HepG2 (cell line): Measurements from ENCODE around the gene OVOL2. TPM values are rescaled to one million over a fixed set of nuclear protein-coding genes. Genes with fewer than 3 reads are reported as not detected.

ENCODE experiments used
- ATAC-seq: fragments of 200-7000 bp; cut with Tn5 transposase; 3 replicates; pipeline ENCODE4 v1.9.1; 2020; ENCODE audit warnings: mild to moderate bottlenecking, moderate library complexity
- BruUV-seq: library from RNA; stranded (reverse); fragments of 400-500 nt; replicated peaks from 2 replicates; lab custom pipeline; 2021; lab: Mats Ljungman, UMichigan
- CTCF ChIA-PET: fragments of 300-600 bp; formaldehyde crosslinking; extraction: SDS; loops from one replicate; lab custom pipeline; 2021; ENCODE audit warnings: low total read pairs, inconsistent platforms, low intra/inter-chr PET ratio; lab: Yijun Ruan, JAX
- POLR2A ChIA-PET: fragments of 350-600 bp; sonication (Branson Sonifier 250); formaldehyde crosslinking; loops from one replicate; lab custom pipeline; 2020; ENCODE audit warnings: antibody characterized with exemption, inconsistent platforms; lab: Yijun Ruan, JAX
- DNase-seq: peaks from one replicate; pipeline ENCODE4 v3.0.0-alpha.2; 2015; ENCODE audit warnings: low spot score
- FAIRE-seq: peaks from 3 replicates; lab custom pipeline; 2011; peaks lifted over from hg19 to GRCh38; lab: Jason Lieb, UNC
- H2AFZ ChIP-seq: one replicate; pipeline ENCODE4 v1.6.1; 2011; ENCODE audit warnings: low read length, inconsistent platforms
- H3K27ac ChIP-seq: fragments of 300-600 bp; 3 replicates; pipeline ENCODE4 v1.8.0; 2011; ENCODE audit warnings: mixed run types, mild to moderate bottlenecking, mixed read lengths, low read length, inconsistent platforms; ENCODE audit not compliant: insufficient read depth; ENCODE audit errors: extremely low read length
- H3K27me3 ChIP-seq, 2 experiments: fragments of 200-600 bp in 1 of 2; 2 replicates in 1 of 2; 3 replicates in 1 of 2; pipeline versions ENCODE4 v1.6.0 to v1.8.0; 2011; ENCODE audit warnings: low read length in 2 of 2, mild to moderate bottlenecking in 2 of 2, moderate library complexity in 2 of 2, inconsistent platforms in 1 of 2; ENCODE audit not compliant: insufficient read depth in 2 of 2, control insufficient read depth in 1 of 2
- H3K36me3 ChIP-seq, 2 experiments: fragments of 200-600 bp in 1 of 2; replicated peaks in 1 of 2; 2 replicates in 1 of 2; 3 replicates in 1 of 2; pipeline versions ENCODE4 v1.5.1 to v1.8.0; 2011; ENCODE audit warnings: low read length in 2 of 2, inconsistent platforms in 1 of 2; ENCODE audit not compliant: insufficient read depth in 2 of 2, control insufficient read depth in 1 of 2
- H3K4me1 ChIP-seq: 2 replicates; pipeline ENCODE4 v1.5.1; 2012; ENCODE audit warnings: low read length, inconsistent platforms; ENCODE audit not compliant: insufficient read depth
- H3K4me2 ChIP-seq: 2 replicates; pipeline ENCODE4 v1.6.0; 2011; ENCODE audit warnings: low read depth, low read length, inconsistent platforms
- H3K4me3 ChIP-seq, 3 experiments: fragments of 200-600 bp in 1 of 3; sonication (generic), shearing (Covaris generic) in 1 of 3; replicated peaks in 1 of 3; 2 replicates each; pipeline ENCODE4 v1.5.1; 2011 to 2016; ENCODE audit warnings: low read length in 3 of 3, inconsistent platforms in 2 of 3, low read depth in 2 of 3, mild to moderate bottlenecking in 2 of 3, control low read depth in 1 of 3, mixed read lengths in 1 of 3; ENCODE audit not compliant: insufficient read depth in 1 of 3
- H3K79me2 ChIP-seq: one replicate; pipeline ENCODE4 v1.6.1; 2011; ENCODE audit warnings: low read length, inconsistent platforms; ENCODE audit not compliant: insufficient read depth
- H3K9ac ChIP-seq: 2 replicates; pipeline ENCODE4 v1.6.0; 2011; ENCODE audit warnings: mild to moderate bottlenecking, low read depth, low read length, inconsistent platforms; ENCODE audit not compliant: insufficient read depth
- H3K9me3 ChIP-seq: 2 replicates; pipeline ENCODE4 v1.5.1; 2012; ENCODE audit warnings: mild to moderate bottlenecking, low read length
- H4K20me1 ChIP-seq: 2 replicates; pipeline ENCODE4 v1.6.0; 2011; ENCODE audit warnings: inconsistent platforms, mild to moderate bottlenecking, low read length, moderate library complexity; ENCODE audit not compliant: insufficient read depth
- CBX2 ChIP-seq, 2 experiments: fragments of 200-600 bp in 1 of 2; sonication (generic); formaldehyde crosslinking in 1 of 2; IDR thresholded peaks; 2 replicates each; pipeline versions ENCODE4 v1.7.0 to v1.8.1; 2018 to 2022; ENCODE audit warnings: low read depth in 2 of 2, low read length in 1 of 2, mild to moderate bottlenecking in 1 of 2, missing genetic modification reagents in 1 of 2
- DNMT1 ChIP-seq: sonication (generic); formaldehyde crosslinking; IDR thresholded peaks from 2 replicates; pipeline ENCODE4 v1.5.1; 2020; ENCODE audit warnings: mild to moderate bottlenecking, missing genetic modification reagents
- EHMT2 ChIP-seq: fragments of 200-600 bp; sonication (generic); IDR thresholded peaks from 2 replicates; pipeline ENCODE4 v1.7.0; 2017; ENCODE audit warnings: antibody characterized with exemption, low read depth, low read length, borderline replicate concordance
- ETV5 ChIP-seq: IDR thresholded peaks from 2 replicates; pipeline ENCODE4 v1.6.1; 2018; ENCODE audit warnings: missing biosample characterization, missing genetic modification reagents, inconsistent platforms, borderline replicate concordance
- FOXO1 ChIP-seq: sonication (generic); formaldehyde crosslinking; IDR thresholded peaks from 2 replicates; pipeline ENCODE4 v1.4.0; 2020; ENCODE audit warnings: missing genetic modification reagents
- KDM2A ChIP-seq: sonication (generic); formaldehyde crosslinking; IDR thresholded peaks from 2 replicates; pipeline ENCODE4 v1.4.0; 2020; ENCODE audit warnings: low read depth, missing genetic modification reagents, borderline replicate concordance
- MED1 ChIP-seq: sonication (generic); formaldehyde crosslinking; IDR thresholded peaks from 2 replicates; pipeline ENCODE4 v1.4.0; 2020; ENCODE audit warnings: missing genetic modification reagents
- MEF2D ChIP-seq: sonication (generic); formaldehyde crosslinking; IDR thresholded peaks from 2 replicates; pipeline ENCODE4 v1.5.1; 2020; ENCODE audit warnings: mild to moderate bottlenecking, missing genetic modification reagents
- MTF2 ChIP-seq: sonication (generic); formaldehyde crosslinking; IDR thresholded peaks from 2 replicates; pipeline ENCODE4 v1.5.0; 2020; ENCODE audit warnings: missing genetic modification reagents, borderline replicate concordance
- NCOA1 ChIP-seq: sonication (generic); formaldehyde crosslinking; IDR thresholded peaks from 2 replicates; pipeline ENCODE4 v1.9.0; 2021; ENCODE audit warnings: missing genetic modification reagents
- SRSF1 ChIP-seq: fragments of 200-400 bp; formaldehyde crosslinking; optimal IDR thresholded peaks from 2 replicates; pipeline ENCODE3; 2017; ENCODE audit warnings: mild to moderate bottlenecking, low read depth, low read length, moderate library complexity
- TBX2 ChIP-seq: sonication (generic); formaldehyde crosslinking; IDR thresholded peaks from 2 replicates; pipeline ENCODE4 v1.5.0; 2020; ENCODE audit warnings: missing genetic modification reagents, mild to moderate bottlenecking, borderline replicate concordance
- ZBTB7B ChIP-seq: sonication (generic); formaldehyde crosslinking; IDR thresholded peaks from 2 replicates; pipeline ENCODE4 v1.4.0; 2020; ENCODE audit warnings: missing genetic modification reagents
- ZNF333 ChIP-seq: sonication (generic); formaldehyde crosslinking; IDR thresholded peaks from 2 replicates; pipeline ENCODE4 v1.4.0; 2020; ENCODE audit warnings: mild to moderate bottlenecking, missing genetic modification reagents, borderline replicate concordance
- ZNF556 ChIP-seq: sonication (generic); formaldehyde crosslinking; IDR thresholded peaks from 2 replicates; pipeline ENCODE4 v1.4.0; 2020; ENCODE audit warnings: mild to moderate bottlenecking, missing genetic modification reagents, borderline replicate concordance
- ZNF737 ChIP-seq: sonication (generic); formaldehyde crosslinking; IDR thresholded peaks from 2 replicates; pipeline ENCODE4 v1.5.0; 2020; ENCODE audit warnings: missing genetic modification reagents, mild to moderate bottlenecking, borderline replicate concordance
- ZNF782 ChIP-seq: sonication (generic); formaldehyde crosslinking; IDR thresholded peaks from 2 replicates; pipeline ENCODE4 v1.4.0; 2020; ENCODE audit warnings: missing genetic modification reagents, mild to moderate bottlenecking, borderline replicate concordance
- WGBS: methylation state at CpG from one replicate; pipeline ENCODE4 v1.1.6; 2017; ENCODE audit warnings: low lambda C conversion rate; 5-methylcytosine and 5-hydroxymethylcytosine counted together
- in situ Hi-C: cut with HindIII; loops from 2 replicates; pipeline ENCODE4 v1.10.0; 2017; ENCODE audit warnings: low pct_unique_long_range_greater_than_20kb; ENCODE audit not compliant: extremely low pct_ligation_motif_present
- intact Hi-C: fragments of 100-400 bp; cut with micrococcal nuclease; formaldehyde crosslinking; loops from one replicate; pipeline ENCODE4 v1.10.0; 2022; ENCODE audit not compliant: unreplicated experiment
- polyA plus RNA-seq, 8 experiments: library from polyadenylated mRNA; depleted of rRNA in 3 of 8; stranded (reverse) in 7 of 8; unstranded in 1 of 8; fragments of >200 nt; fragmentation: Illumina TruSeq in 4 of 8; extraction: Trizol in 4 of 8; gene quantifications; 2 replicates each; pipeline versions ENCODE4 v1.2.1 to v1.2.3, GENCODE V29; 2011 to 2016; ENCODE audit warnings: low read depth in 4 of 8, missing spikeins in 1 of 8, mixed read lengths in 1 of 8; ENCODE audit not compliant: insufficient read depth in 1 of 8
- total RNA-seq, 5 experiments: library from RNA; depleted of rRNA; stranded (reverse); fragments of >200 nt; fragmentation: Illumina TruSeq; extraction: Trizol; gene quantifications; 2 replicates each; pipeline ENCODE4 v1.2.3, GENCODE V29; 2016; ENCODE audit warnings: low read depth in 1 of 5

The OVOL2 gene
- total and polyA plus RNA-seq, 2 of the 13 experiments (the other 11 are each of a cell fraction or from before 2014, with no cell fraction given): 0.20 to 0.31 TPM

GRCh38 chr20:18059603-18060002, 1.9 kb upstream of the OVOL2 start:
- no peak overlapping the region for H3K4me2 ChIP-seq
- H2AFZ ChIP-seq: no peak overlapping the region
- in situ Hi-C loops (loop anchor here (25.0 kb wide), 1 partner anchor 203 kb away; no protein-coding TSS in a partner anchor), intact Hi-C loops (no loop called here)
- H3K27ac ChIP-seq: no peak overlapping the region
- under 1% methylated on average over 2 of the region's 2 CpGs for WGBS
- no peaks in the 10 kb centered on the region for H3K9me3 ChIP-seq
- FAIRE-seq (no peak), DNase-seq (no peak), ATAC-seq (no peak)
- H3K79me2 ChIP-seq: no peaks in the 10 kb centered on the region
- TF ChIP-seq MED1 (CRISPR knock-in tag) (no peak), ZNF333 (CRISPR knock-in tag) (no peak), SRSF1 (no peak), CBX2 (IDR thresholded peaks at IDR 0.05; ENCODE audit: low read depth, low read length) (peak; percentile 91), CBX2 (CRISPR knock-in tag; IDR thresholded peaks at IDR 0.05; ENCODE audit: low read depth) (no peak), NCOA1 (CRISPR knock-in tag) (no peak)
- no TSS peak for BruUV-seq
- peaks cover 34% of the 10 kb centered on the region for H3K4me1 ChIP-seq
- peaks cover 26 to 80% of the 10 kb centered on the region in 2 experiments for H3K27me3 ChIP-seq
- ChIA-PET POLR2A (no interaction called here), CTCF (no interaction called here)
- no peak overlapping the region for H3K9ac ChIP-seq
- H3K4me3 ChIP-seq: no peak overlapping the region
- H4K20me1 ChIP-seq: no peaks in the 10 kb centered on the region
- no peaks in the 10 kb centered on the region for H3K36me3 ChIP-seq

- no peak overlapping the region for H3K27ac ChIP-seq
- in situ Hi-C loops (loop anchor here (25.0 kb wide), 1 partner anchor 203 kb away; no protein-coding TSS in a partner anchor), intact Hi-C loops (no loop called here)
- WGBS: 26% methylated on average over 46 of the region's 46 CpGs
- ATAC-seq: peak; percentile 41
- H3K27me3 ChIP-seq: peaks cover 29 to 85% of the 10 kb centered on the region in 2 experiments
- H3K4me3 ChIP-seq: no peak overlapping the region; a peak in 1 of 6 replicates
- DNase-seq: no peak
- no peaks in the 10 kb centered on the region for H4K20me1 ChIP-seq
- H2AFZ ChIP-seq: no peak overlapping the region
- no TSS peak for BruUV-seq
- ChIA-PET POLR2A (no interaction called here), CTCF (no interaction called here)
- H3K36me3 ChIP-seq: no peaks in the 10 kb centered on the region
- H3K9ac ChIP-seq: no peak overlapping the region
- no peaks in the 10 kb centered on the region for H3K9me3 ChIP-seq
- no peaks in the 10 kb centered on the region for H3K79me2 ChIP-seq
- peaks cover 34% of the 10 kb centered on the region for H3K4me1 ChIP-seq
- peak overlapping the region; percentile 29 for H3K4me2 ChIP-seq
- no peak for FAIRE-seq
- peak; percentile 35; the same call in 1 of the 2 replicates for TF ChIP-seq KDM2A (CRISPR knock-in tag)
- TF ChIP-seq ZNF782 (CRISPR knock-in tag): 0 out of 2 replicates have a peak, but pooled peaks have one; percentile 31
- TF ChIP-seq EHMT2: no peak
- TF ChIP-seq FOXO1 (CRISPR knock-in tag): peak; percentile 19; the same call in 1 of the 2 replicates
- TF ChIP-seq TBX2 (CRISPR knock-in tag): 0 out of 2 replicates have a peak, but pooled peaks have one; percentile 24
- TF ChIP-seq ZNF556: peak; percentile 47; the same call in 1 of the 2 replicates
- no peak for TF ChIP-seq ZBTB7B (CRISPR knock-in tag)
- TF ChIP-seq MTF2: peak; percentile 88; the same call in 1 of the 2 replicates
- no peak for TF ChIP-seq ZNF737 (CRISPR knock-in tag)
- TF ChIP-seq MEF2D (CRISPR knock-in tag): no peak
- TF ChIP-seq ETV5 (CRISPR knock-in tag): peak; percentile 16; the same call in 1 of the 2 replicates
- 0 out of 2 replicates have a peak, but pooled peaks have one; percentile 64 for TF ChIP-seq DNMT1 (CRISPR knock-in tag)
These were observed 1.1 kb upstream of the OVOL2 start for GRCh38 chr20:18058661-18059467.
